Keratinocyte (primary cell): ENCODE results near the gene DBNL.
"Not testable (repeated sequence)": the region's sequence is repeated elsewhere in the genome, so short reads cannot be mapped to it uniquely, and the experiment has no call there.

Source experiments
- EZH2 ChIP-seq: IDR thresholded peaks from one replicate; pipeline ENCODE4 v1.6.1; 2012; ENCODE audit warnings: inconsistent platforms, mild to moderate bottlenecking, low read length, moderate library complexity
- TF ChIP-seq, protein P1 (sequence below), 3 experiments: IDR thresholded peaks in 1 of 3; conservative IDR thresholded peaks in 1 of 3; optimal IDR thresholded peaks in 1 of 3; 2 replicates in 2 of 3; 3 replicates in 1 of 3; pipeline versions ENCODE3 to v1.5.1; 2011; ENCODE audit warnings: low read length in 3 of 3, mild to moderate bottlenecking in 3 of 3, moderate library complexity in 2 of 3, control low read depth in 1 of 3, inconsistent platforms in 1 of 3; ENCODE audit not compliant: insufficient read depth in 2 of 3; ENCODE audit errors: extremely low read depth in 1 of 3

- TF ChIP-seq, protein P1, sequence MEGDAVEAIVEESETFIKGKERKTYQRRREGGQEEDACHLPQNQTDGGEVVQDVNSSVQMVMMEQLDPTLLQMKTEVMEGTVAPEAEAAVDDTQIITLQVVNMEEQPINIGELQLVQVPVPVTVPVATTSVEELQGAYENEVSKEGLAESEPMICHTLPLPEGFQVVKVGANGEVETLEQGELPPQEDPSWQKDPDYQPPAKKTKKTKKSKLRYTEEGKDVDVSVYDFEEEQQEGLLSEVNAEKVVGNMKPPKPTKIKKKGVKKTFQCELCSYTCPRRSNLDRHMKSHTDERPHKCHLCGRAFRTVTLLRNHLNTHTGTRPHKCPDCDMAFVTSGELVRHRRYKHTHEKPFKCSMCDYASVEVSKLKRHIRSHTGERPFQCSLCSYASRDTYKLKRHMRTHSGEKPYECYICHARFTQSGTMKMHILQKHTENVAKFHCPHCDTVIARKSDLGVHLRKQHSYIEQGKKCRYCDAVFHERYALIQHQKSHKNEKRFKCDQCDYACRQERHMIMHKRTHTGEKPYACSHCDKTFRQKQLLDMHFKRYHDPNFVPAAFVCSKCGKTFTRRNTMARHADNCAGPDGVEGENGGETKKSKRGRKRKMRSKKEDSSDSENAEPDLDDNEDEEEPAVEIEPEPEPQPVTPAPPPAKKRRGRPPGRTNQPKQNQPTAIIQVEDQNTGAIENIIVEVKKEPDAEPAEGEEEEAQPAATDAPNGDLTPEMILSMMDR (optimal IDR thresholded peaks at IDR 0.05 in 1 of 3, IDR thresholded peaks at IDR 0.05 in 1 of 3, conservative IDR thresholded peaks at IDR 0.05 in 1 of 3; ENCODE audit: extremely low read depth in 1 of 3, insufficient read depth in 2 of 3, low read length in 3 of 3) = not testable (repeated sequence)
- TF ChIP-seq EZH2 = not testable (repeated sequence)
Measured at GRCh38 chr7:43997532-43997931, 47.0 kb upstream of the DBNL start, which contains the start of gene SPDYE1.
